WTC11 (cell line): Measurements from ENCODE around the gene PHF21B. TPM values are rescaled to one million over a fixed set of nuclear protein-coding genes. Genes with fewer than 3 reads are reported as not detected.
"Not testable (repeated sequence)": the region's sequence is repeated elsewhere in the genome, so short reads cannot be mapped to it uniquely, and the experiment has no call there.

Source experiments
- ATAC-seq: fragments of 200-7000 bp; cut with Tn5 transposase; 2 replicates; pipeline ENCODE4 v1.10.0; 2021; ENCODE audit warnings: mild to moderate bottlenecking, moderate library complexity
- CTCF ChIA-PET: fragments of 300-600 bp; sonication (Branson Sonifier 250); formaldehyde crosslinking; loops from one replicate; lab custom pipeline; 2021; ENCODE audit warnings: antibody characterized with exemption; lab: Charles Lee
- POLR2A ChIA-PET: fragments of 350-600 bp; sonication (Branson Sonifier 250); formaldehyde crosslinking; loops from one replicate; lab custom pipeline; 2021; ENCODE audit warnings: antibody characterized with exemption; lab: Charles Lee
- DNase-seq: peaks from one replicate; pipeline ENCODE4 v3.0.0; 2021; ENCODE audit warnings: low spot score
- H3K27ac Mint-ChIP-seq: 2 replicates; pipeline ENCODE4 v1.8.0; 2021; ENCODE audit warnings: mixed read lengths
- H3K27me3 Mint-ChIP-seq: 2 replicates; pipeline ENCODE4 v1.8.0; 2021; ENCODE audit warnings: low read depth, mild to moderate bottlenecking, moderate library complexity, mixed read lengths
- H3K36me3 Mint-ChIP-seq: 2 replicates; pipeline ENCODE4 v1.8.0; 2021; ENCODE audit warnings: mixed read lengths
- H3K4me1 Mint-ChIP-seq: 2 replicates; pipeline ENCODE4 v1.8.0; 2022; ENCODE audit warnings: mixed read lengths
- H3K4me3 Mint-ChIP-seq: 2 replicates; pipeline ENCODE4 v1.8.0; 2021; ENCODE audit warnings: mild to moderate bottlenecking, moderate library complexity, mixed read lengths
- H3K9me3 Mint-ChIP-seq: 2 replicates; pipeline ENCODE4 v1.8.0; 2021; ENCODE audit warnings: mixed read lengths
- CREB1 ChIP-seq: sonication (generic); formaldehyde crosslinking; IDR thresholded peaks from 2 replicates; pipeline ENCODE4 v1.8.0; 2023; ENCODE audit warnings: mild to moderate bottlenecking, missing genetic modification reagents
- NR2C2 ChIP-seq: sonication (generic); formaldehyde crosslinking; IDR thresholded peaks from 2 replicates; pipeline ENCODE4 v1.8.0; 2022; ENCODE audit warnings: mild to moderate bottlenecking, missing genetic modification reagents
- ZBTB21 ChIP-seq: sonication (generic); formaldehyde crosslinking; IDR thresholded peaks from 2 replicates; pipeline ENCODE4 v1.8.1; 2023; ENCODE audit warnings: mild to moderate bottlenecking, missing genetic modification reagents, borderline replicate concordance
- ZNF416 ChIP-seq: fragments of 250-450 bp; sonication (Bioruptor Pico); IDR thresholded peaks from 2 replicates; pipeline ENCODE4 v1.9.0; 2021; ENCODE audit warnings: mild to moderate bottlenecking, inconsistent platforms
- ZNF532 ChIP-seq: fragments of 250-450 bp; sonication (Bioruptor Pico); IDR thresholded peaks from 2 replicates; pipeline ENCODE4 v1.9.0; 2021; ENCODE audit warnings: mild to moderate bottlenecking, borderline replicate concordance
- total RNA-seq: library from RNA; stranded (reverse); gene quantifications from 3 replicates; pipeline ENCODE4 v1.2.3, GENCODE V29; 2021
- TF ChIP-seq, protein P1 (sequence below): sonication (generic); formaldehyde crosslinking; IDR thresholded peaks from 2 replicates; pipeline ENCODE4 v1.8.0; 2022; ENCODE audit warnings: missing genetic modification reagents

Gene PHF21B
- total RNA-seq, 1 experiment from 2014 or later = 107 TPM

DNA sequence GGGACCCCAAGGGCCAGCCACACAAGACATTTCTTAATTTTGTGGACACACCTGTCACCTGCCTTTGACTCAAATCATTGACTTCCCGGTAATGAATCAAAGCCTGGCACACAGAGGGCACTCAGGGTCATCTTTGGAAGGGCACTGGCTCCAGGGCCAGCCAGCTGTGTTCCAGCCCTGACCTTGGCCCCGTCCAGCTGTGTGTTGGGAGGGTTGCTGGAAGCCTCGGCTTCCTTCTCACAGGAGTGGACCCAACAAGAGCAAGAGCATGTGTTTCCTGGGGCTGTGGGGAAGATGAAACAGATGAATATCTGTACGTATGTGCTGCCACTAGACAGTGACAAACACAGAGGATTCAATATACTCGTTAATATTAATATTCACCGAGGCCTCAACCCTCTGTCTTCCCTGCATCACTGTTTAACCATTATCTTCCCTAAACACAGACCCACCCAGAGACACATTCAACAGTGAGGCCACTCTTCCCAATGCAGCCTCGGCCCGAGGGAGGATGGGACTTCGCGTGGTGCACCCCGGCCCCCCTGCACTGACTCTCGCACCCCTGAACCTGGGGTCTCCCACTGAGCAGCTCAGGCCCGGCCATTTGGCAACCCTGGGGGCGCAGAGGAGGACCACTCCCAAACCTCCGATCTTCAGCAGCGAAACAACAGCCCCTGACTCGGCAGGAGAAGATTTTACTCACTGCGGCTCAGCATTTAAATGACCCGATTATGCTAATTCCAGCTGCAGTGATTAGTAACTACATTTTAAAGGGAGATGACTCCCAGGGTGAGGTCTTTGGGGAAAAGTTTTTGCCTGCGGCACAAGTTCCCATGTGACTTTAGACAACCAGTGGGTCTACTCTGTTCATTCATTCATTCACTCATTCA is 45.7 kb downstream of the PHF21B start:
- peak overlapping the region; percentile 37; the same call in 1 of the 2 replicates for H3K4me3 Mint-ChIP-seq
- DNase-seq (no peak), ATAC-seq (no peak)
- H3K9me3 Mint-ChIP-seq = peaks cover 7% of the 10 kb centered on the region
- H3K27me3 Mint-ChIP-seq = no peaks in the 10 kb centered on the region
- ChIA-PET CTCF (no interaction called here), POLR2A (no interaction called here)
- TF ChIP-seq ZBTB21 (no peak), ZNF532 (CRISPR knock-in tag) (no peak)
- TF ChIP-seq, protein P1, sequence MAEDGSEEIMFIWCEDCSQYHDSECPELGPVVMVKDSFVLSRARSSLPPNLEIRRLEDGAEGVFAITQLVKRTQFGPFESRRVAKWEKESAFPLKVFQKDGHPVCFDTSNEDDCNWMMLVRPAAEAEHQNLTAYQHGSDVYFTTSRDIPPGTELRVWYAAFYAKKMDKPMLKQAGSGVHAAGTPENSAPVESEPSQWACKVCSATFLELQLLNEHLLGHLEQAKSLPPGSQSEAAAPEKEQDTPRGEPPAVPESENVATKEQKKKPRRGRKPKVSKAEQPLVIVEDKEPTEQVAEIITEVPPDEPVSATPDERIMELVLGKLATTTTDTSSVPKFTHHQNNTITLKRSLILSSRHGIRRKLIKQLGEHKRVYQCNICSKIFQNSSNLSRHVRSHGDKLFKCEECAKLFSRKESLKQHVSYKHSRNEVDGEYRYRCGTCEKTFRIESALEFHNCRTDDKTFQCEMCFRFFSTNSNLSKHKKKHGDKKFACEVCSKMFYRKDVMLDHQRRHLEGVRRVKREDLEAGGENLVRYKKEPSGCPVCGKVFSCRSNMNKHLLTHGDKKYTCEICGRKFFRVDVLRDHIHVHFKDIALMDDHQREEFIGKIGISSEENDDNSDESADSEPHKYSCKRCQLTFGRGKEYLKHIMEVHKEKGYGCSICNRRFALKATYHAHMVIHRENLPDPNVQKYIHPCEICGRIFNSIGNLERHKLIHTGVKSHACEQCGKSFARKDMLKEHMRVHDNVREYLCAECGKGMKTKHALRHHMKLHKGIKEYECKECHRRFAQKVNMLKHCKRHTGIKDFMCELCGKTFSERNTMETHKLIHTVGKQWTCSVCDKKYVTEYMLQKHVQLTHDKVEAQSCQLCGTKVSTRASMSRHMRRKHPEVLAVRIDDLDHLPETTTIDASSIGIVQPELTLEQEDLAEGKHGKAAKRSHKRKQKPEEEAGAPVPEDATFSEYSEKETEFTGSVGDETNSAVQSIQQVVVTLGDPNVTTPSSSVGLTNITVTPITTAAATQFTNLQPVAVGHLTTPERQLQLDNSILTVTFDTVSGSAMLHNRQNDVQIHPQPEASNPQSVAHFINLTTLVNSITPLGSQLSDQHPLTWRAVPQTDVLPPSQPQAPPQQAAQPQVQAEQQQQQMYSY (CRISPR knock-in tag) = peak; percentile 54; the same call in 1 of the 2 replicates
- H3K27ac Mint-ChIP-seq = 0 out of 2 replicates have a peak overlapping the region, but pooled peaks have one; percentile 34
- peaks cover 80% of the 10 kb centered on the region for H3K4me1 Mint-ChIP-seq
- peaks cover 58% of the 10 kb centered on the region for H3K36me3 Mint-ChIP-seq

- Mint-ChIP-seq H3K27ac (peak overlapping the region; percentile 77), H3K9me3 (peaks cover 7% of the 10 kb centered on the region), H3K27me3 (no peaks in the 10 kb centered on the region), H3K4me1 (peaks cover 80% of the 10 kb centered on the region)
- ChIA-PET POLR2A (no interaction called here), CTCF (interaction anchor here (1.3 kb wide), 1 partner anchor 119 kb away, joined by 4 read pairs; no protein-coding TSS in a partner anchor)
- no peak for TF ChIP-seq NR2C2 (CRISPR knock-in tag)
- TF ChIP-seq ZNF416 (CRISPR knock-in tag) = no peak
- TF ChIP-seq CREB1 (CRISPR knock-in tag) = no peak
- TF ChIP-seq, all 79 proteins: peak for 0
- ATAC-seq = no peak
- no peak for DNase-seq
- Mint-ChIP-seq H3K36me3 (peaks cover 55% of the 10 kb centered on the region), H3K4me3 (no peak overlapping the region)
These were observed 46.9 kb downstream of the PHF21B start for GRCh38 chr22:44962741-44963454.

GRCh38 chr22:44961682-44962081 is 48.1 kb downstream of the PHF21B start:
- H3K9me3 Mint-ChIP-seq, ATAC-seq, H3K4me3 Mint-ChIP-seq, POLR2A ChIA-PET, H3K27me3 Mint-ChIP-seq, DNase-seq, H3K27ac Mint-ChIP-seq: not testable (repeated sequence)
- CTCF ChIA-PET = interaction anchor here (1.3 kb wide), 1 partner anchor 120 kb away, joined by 4 read pairs; no protein-coding TSS in a partner anchor
- peaks cover 48% of the 10 kb centered on the region for H3K36me3 Mint-ChIP-seq
- H3K4me1 Mint-ChIP-seq = peaks cover 84% of the 10 kb centered on the region
